Renal cortical epithelial cell (primary cell): ENCODE measurements around the gene DSC3. TPM values are rescaled to one million over a fixed set of nuclear protein-coding genes. Genes with fewer than 3 reads are reported as not detected.

Source experiments
- DNase-seq: peaks from one replicate; pipeline ENCODE4 v3.0.0-alpha.2; 2011; ENCODE audit warnings: low read depth
- total RNA-seq: library from RNA; depleted of rRNA; stranded (reverse); fragments of >200 nt; gene quantifications from 2 replicates; pipeline ENCODE4 v1.2.3, GENCODE V29; 2014

DSC3 gene
- total RNA-seq, 1 donor from 2014 or later = 0.20 TPM

GRCh38 chr18:30971338-30971956 is 71.1 kb downstream of the DSC3 start:
- DNase-seq = peak; percentile 40

- DNase-seq = peak; percentile 57
These were observed 72.2 kb downstream of the DSC3 start for GRCh38 chr18:30970196-30970816.

GRCh38 chr18:30969670-30970170 is 72.8 kb downstream of the DSC3 start:
- DNase-seq = no peak

- peak; percentile 18 for DNase-seq
These were observed 74.8 kb downstream of the DSC3 start for GRCh38 chr18:30967701-30968100.

- no peak for DNase-seq
These were observed 77.3 kb downstream of the DSC3 start for GRCh38 chr18:30965237-30965636.

GRCh38 chr18:30960661-30961060 is 81.9 kb downstream of the DSC3 start:
- no peak for DNase-seq

GRCh38 chr18:30957066-30957465 is 85.5 kb downstream of the DSC3 start:
- DNase-seq = no peak

GRCh38 chr18:30954262-30954661 is 88.3 kb downstream of the DSC3 start:
- DNase-seq = no peak

- DNase-seq = peak; percentile 12
These were observed 96.8 kb downstream of the DSC3 start for GRCh38 chr18:30945761-30946160.

- no peak for DNase-seq
These were observed 97.6 kb downstream of the DSC3 start for GRCh38 chr18:30944773-30945417.

- no peak for DNase-seq
These were observed 101.5 kb downstream of the DSC3 start for GRCh38 chr18:30940952-30941539.

Other genes starting within 250 kb of the DSC3 start
- gene DSC2, start 59.7 kb upstream of the DSC3 start, total RNA-seq = 25.7 and 48.8 TPM in 2 replicates
- not detected in 2 replicates for gene DSC1, start 120.1 kb upstream of the DSC3 start, total RNA-seq